AG10803 (cell line): ENCODE results near the gene ZBTB20.

Source experiments
- DNase-seq: peaks from one replicate; pipeline ENCODE4 v3.0.0; 2010; ENCODE audit warnings: low read depth
- H3K4me3 ChIP-seq: 2 replicates; pipeline ENCODE4 v1.5.1; 2011; ENCODE audit warnings: mild to moderate bottlenecking, low read length, control low read depth
- CTCF ChIP-seq: conservative IDR thresholded peaks from 2 replicates; pipeline ENCODE4 v1.5.1; 2011; ENCODE audit warnings: mild to moderate bottlenecking, low read length, control low read depth, inconsistent platforms

ZBTB20 gene

DNA sequence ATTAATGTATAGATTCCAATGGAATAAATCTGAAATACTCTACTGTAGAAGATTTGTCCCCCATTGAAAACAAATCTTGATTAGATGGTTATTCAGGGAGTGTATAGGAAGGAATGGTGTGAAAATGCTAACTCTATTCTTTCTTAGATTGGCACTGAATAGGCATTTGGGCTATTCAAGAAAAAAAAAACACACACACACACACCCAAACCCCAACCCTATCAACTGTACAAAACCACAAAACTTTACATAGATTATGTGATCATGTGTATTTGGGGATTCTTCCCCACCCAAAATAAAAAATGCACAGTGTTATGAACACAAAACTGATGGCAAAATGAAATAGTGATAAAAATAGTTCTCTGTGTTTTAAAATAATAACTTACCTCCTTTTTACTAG is 791.4 kb downstream of the ZBTB20 start:
- TF ChIP-seq CTCF: no peak
- no peak for DNase-seq
- H3K4me3 ChIP-seq: no peak overlapping the region

DNA sequence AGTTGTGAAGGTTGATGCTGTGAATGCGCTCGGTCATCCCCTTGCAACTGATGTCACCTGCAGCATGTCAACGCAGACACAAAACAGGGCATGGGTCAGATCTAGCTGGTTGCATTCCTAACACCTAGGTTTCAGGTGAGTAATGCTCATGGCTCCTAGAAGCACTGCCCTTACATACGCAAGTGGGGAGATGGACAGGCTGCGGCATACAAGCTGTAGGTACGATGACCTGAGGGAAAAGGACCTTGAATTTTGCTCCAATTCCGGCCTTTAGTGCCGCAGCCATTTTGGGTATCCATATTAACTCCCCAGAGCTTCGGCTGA is 795.3 kb downstream of the ZBTB20 start:
- no peak for DNase-seq
- no peak for TF ChIP-seq CTCF
- H3K4me3 ChIP-seq: no peak overlapping the region

GRCh38 chr3:114351123-114351821 is 795.8 kb downstream of the ZBTB20 start:
- no peak overlapping the region for H3K4me3 ChIP-seq
- no peak for DNase-seq

GRCh38 chr3:114350690-114351089 is 796.4 kb downstream of the ZBTB20 start:
- no peak for DNase-seq
- H3K4me3 ChIP-seq: no peak overlapping the region

More at GRCh38 chr3:114351123-114351821, 795.8 kb downstream of the ZBTB20 start:
- TF ChIP-seq CTCF: no peak

DNA sequence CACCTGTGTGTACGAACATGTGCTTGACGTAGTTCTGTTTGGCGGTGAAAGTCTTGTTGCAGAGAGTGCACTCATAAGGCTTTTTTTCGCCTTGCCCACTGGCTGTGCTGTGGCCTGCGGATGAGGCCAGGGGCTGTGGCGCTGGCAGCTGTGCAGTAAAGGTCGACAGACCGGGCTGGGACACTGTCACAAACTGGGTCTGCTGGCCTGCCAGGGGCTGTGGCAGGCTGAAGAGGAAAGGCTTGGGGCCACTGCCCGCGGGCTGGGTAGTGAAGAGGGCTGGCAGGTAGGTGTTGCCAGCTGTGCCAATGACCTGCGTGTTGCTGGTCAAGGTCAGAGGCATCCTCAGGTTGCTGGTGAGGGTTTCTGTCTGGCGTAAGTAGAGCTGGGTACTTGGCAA is 796.8 kb downstream of the ZBTB20 start:
- DNase-seq: no peak
- TF ChIP-seq CTCF: no peak
- no peak overlapping the region for H3K4me3 ChIP-seq

More at GRCh38 chr3:114350690-114351089, 796.4 kb downstream of the ZBTB20 start:
- TF ChIP-seq CTCF: no peak

DNA sequence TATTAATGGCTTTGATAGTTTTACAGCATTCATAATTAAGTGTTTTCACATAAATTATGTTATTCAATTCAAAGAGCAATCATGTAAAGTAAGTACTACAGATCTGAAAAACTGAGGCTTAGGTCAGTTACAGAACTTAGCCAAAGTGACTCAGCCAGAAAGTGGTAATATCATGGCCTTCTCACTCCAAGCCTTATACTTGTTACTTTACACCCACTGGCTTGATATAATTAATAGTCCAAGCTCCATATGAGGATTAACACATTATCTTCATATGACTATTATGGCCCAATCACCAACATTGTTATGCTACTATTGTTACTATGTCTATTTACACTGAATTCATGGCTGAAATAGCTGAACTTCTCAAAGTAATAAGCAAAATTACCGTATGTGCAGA is 802.6 kb downstream of the ZBTB20 start:
- H3K4me3 ChIP-seq: no peak overlapping the region
- TF ChIP-seq CTCF: no peak
- no peak for DNase-seq

DNA sequence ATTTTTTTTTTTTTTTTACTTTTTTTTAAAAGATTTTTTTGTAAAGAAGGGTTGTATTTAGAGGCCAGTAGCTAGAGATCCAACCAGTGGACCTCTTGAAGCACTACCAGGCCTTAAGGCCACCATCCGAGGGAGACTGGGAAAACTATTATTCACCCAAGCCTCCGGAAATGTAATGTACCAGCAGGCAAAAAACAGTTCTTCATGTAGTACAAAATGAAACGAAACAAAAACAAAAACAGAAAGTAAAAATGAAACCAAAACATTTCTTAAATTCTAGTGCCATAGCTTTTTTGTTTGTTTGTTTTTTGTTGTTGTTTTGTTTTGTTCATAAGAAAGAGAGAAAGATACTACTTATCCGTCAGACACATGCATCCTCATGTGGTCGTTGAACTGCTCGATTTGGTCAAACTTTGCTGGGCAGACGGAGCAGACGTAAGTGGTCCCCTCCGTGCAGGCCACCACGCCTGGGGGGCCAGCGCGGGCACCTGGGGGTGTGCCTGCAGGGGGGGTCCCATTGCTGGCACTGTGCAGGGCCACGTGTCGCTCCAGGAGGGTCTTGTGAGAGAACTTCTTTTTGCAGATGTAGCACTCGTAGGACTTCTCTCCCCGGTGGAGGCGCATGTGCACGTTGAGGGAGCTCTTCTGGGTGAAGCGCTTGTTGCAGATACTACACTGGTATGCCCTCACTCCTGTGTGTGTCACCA is 808.3 kb downstream of the ZBTB20 start:
- no peak overlapping the region for H3K4me3 ChIP-seq
- DNase-seq: no peak
- no peak for TF ChIP-seq CTCF
